A549 (cell line): ENCODE measurements around the gene TMEM165.

Experiments
- EHMT2 ChIP-seq: fragments of 200-600 bp; sonication (generic); IDR thresholded peaks from 2 replicates; pipeline ENCODE4 v1.6.1; 2016; ENCODE audit warnings: antibody characterized with exemption, low read depth, mild to moderate bottlenecking, moderate library complexity
- POLR2A ChIP-seq: IDR thresholded peaks from 2 replicates; pipeline ENCODE4 v1.6.1; 2012; ENCODE audit warnings: mild to moderate bottlenecking, low read length
- TF ChIP-seq, protein P1 (sequence below): fragments of >200 bp; sonication (Bioruptor Twin); formaldehyde crosslinking; IDR thresholded peaks from 3 replicates; pipeline ENCODE4 v1.5.1; 2016

GRCh38 chr4:55351824-55352223 is 43.9 kb upstream of the TMEM165 start:
- TF ChIP-seq EHMT2 = no peak
- no peak for TF ChIP-seq POLR2A
- TF ChIP-seq, protein P1, sequence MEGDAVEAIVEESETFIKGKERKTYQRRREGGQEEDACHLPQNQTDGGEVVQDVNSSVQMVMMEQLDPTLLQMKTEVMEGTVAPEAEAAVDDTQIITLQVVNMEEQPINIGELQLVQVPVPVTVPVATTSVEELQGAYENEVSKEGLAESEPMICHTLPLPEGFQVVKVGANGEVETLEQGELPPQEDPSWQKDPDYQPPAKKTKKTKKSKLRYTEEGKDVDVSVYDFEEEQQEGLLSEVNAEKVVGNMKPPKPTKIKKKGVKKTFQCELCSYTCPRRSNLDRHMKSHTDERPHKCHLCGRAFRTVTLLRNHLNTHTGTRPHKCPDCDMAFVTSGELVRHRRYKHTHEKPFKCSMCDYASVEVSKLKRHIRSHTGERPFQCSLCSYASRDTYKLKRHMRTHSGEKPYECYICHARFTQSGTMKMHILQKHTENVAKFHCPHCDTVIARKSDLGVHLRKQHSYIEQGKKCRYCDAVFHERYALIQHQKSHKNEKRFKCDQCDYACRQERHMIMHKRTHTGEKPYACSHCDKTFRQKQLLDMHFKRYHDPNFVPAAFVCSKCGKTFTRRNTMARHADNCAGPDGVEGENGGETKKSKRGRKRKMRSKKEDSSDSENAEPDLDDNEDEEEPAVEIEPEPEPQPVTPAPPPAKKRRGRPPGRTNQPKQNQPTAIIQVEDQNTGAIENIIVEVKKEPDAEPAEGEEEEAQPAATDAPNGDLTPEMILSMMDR = no peak
